ENCODE measurements around the gene FAM120A.

The FAM120A gene

DNA sequence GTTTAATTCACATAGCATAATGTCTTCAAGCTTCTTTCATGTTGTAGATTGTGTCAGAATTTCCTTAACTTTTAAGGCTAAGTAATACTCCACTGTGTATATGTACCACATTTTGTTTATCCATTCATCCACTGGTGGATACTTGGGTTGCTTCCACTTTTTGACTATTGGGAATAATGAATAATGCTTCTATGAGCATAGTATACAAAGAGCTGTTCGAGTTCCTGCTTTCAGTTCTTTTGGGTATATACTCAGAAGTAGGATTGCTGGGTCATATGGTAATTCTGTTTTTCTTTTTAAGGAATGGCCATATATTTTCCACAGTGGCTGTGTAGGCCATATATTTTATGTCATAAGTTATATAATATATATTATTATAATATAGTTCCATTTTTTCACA is 5.5 kb downstream of the FAM120A start:
- no peak for DNase-seq (ENCODE audit: low read depth in 2 of 2)
- no peak for TF ChIP-seq CTCF (IDR thresholded peaks at IDR 0.05; ENCODE audit: low read depth, low read length)
- no peak overlapping the region for H3K4me3 ChIP-seq (replicated peaks in 1 of 2; ENCODE audit: low read depth in 2 of 2, low read length in 2 of 2)

DNA sequence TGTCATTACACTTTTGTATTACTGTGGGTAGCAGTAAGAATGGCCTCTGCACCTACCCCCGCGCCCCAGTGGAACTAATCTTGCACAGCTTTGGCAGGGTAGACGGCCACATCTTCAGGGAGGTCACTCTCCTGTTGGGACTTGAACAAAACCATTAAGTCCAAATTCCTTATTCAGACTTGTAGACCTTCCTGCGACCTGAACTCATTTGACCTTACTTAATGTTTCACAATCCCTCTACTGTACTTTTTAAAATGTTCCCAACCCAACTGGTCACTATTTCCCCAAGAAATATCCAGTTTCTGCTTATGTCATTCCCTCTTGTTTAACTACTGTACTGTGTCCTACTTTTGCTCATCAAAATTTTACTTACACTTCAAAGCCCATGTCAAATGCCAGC is 7.2 kb downstream of the FAM120A start:
- no peak for TF ChIP-seq CTCF (IDR thresholded peaks at IDR 0.05; ENCODE audit: low read depth, low read length)
- H3K4me3 ChIP-seq (replicated peaks in 1 of 2; ENCODE audit: low read depth in 2 of 2, low read length in 2 of 2): no peak overlapping the region
- DNase-seq (ENCODE audit: low read depth in 2 of 2): peak in 1 of 2 donors; percentile 27

DNA sequence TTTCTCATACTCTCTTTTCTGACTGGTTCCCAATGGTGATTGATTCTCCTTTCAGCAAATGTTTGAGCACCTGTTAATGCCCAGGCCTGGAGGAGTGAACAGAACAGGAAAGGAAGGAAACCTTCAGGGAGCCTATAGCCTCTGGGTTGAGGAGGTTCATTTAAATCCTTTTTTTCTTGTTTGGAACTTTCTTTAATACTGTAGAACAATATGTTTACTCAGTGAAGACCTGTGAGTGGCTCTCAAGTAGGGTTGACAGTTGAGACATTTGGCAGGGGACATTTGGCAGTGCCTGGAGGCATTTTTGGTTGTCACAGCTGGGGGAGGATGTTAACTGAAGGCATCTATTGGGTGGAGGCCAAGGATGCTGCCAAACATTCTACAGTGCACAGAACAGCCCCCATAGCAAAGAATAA is 8.0 kb downstream of the FAM120A start:
- DNase-seq (ENCODE audit: low read depth in 2 of 2): no peak
- TF ChIP-seq CTCF (IDR thresholded peaks at IDR 0.05; ENCODE audit: low read depth, low read length): no peak
- no peak overlapping the region for H3K4me3 ChIP-seq (replicated peaks in 1 of 2; ENCODE audit: low read depth in 2 of 2, low read length in 2 of 2)

DNA sequence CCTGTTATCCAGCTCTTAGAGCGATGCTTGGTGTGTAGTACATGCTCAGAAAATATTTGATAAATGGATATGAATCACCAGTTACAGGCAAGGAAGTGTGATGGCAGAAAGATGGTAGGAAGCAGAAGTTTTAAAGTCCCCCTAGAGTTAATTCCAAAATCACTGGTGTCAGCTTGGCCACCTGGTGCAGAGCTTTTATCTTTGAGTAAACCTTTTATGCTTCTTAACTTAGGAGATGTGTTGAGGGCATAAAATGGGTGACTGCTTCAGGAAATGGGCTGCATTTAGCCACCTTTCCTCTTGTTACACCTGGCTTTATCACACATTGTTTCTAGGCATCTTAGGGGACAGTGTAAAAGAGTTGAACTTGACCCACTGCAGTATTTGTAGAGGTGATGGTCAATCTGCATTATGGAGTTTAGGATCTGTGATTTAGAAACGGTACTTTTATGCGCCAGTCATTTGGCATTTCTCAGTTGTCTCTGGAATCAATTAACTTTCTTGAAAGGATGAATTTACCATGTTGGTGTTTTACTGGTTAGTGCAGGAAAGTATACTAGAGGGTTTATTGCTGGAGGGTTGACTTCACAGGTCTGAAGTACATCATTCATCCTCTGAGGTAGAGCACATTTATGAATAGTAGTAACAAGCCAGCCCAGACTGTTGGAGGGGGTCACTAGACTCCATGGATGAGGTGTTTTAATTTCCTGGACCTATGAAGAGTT is 9.4 kb downstream of the FAM120A start:
- no peak overlapping the region for H3K4me3 ChIP-seq (replicated peaks in 1 of 2; ENCODE audit: low read depth in 2 of 2, low read length in 2 of 2)
- TF ChIP-seq CTCF (IDR thresholded peaks at IDR 0.05; ENCODE audit: low read depth, low read length): no peak
- no peak for DNase-seq (ENCODE audit: low read depth in 2 of 2)

DNA sequence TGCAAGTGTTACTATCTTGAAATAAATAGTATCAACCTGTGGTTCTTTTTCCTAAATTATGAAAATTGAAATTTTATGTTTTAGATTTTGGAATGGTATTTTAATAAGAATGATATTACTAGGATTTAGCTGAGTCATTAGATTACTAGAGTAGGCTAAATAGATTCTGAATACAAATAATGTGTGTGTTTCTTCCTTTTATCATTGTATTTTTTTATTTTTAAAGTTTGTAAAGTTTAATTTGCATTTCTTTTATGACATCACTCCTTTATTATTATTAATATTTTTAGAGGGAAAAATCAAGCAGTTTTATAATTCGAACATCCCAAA is 9.9 kb downstream of the FAM120A start:
- DNase-seq (ENCODE audit: low read depth in 2 of 2): no peak
- no peak for TF ChIP-seq CTCF (IDR thresholded peaks at IDR 0.05; ENCODE audit: low read depth, low read length)
- H3K4me3 ChIP-seq (replicated peaks in 1 of 2; ENCODE audit: low read depth in 2 of 2, low read length in 2 of 2): no peak overlapping the region

DNA sequence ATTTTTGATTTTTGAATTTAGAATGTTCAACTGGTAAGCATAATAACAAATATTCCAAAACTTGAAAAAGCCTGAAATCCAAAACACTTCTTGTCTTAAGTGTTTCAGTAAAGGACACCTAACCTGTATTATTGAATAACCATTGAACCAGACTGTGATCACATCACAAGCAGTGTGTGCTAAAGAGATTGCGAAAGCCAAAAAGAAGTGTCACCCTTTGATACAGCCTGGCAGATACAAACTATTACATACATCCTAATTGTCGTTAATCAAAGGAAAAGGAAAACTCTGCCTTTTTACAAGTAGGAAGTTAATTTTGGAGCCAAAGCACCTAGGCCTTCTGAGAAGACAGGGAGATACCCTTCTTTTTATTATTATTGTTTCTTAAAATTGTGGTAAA is 10.3 kb downstream of the FAM120A start:
- no peak for DNase-seq (ENCODE audit: low read depth in 2 of 2)
- no peak for TF ChIP-seq CTCF (IDR thresholded peaks at IDR 0.05; ENCODE audit: low read depth, low read length)

More for the DNA sequence above, 10.3 kb downstream of the FAM120A start:
- H3K4me3 ChIP-seq (replicated peaks in 1 of 2; ENCODE audit: low read depth in 2 of 2, low read length in 2 of 2): no peak overlapping the region

Measured in cardiac fibroblast (primary cell).